H9 (cell line): Measurements from ENCODE around the gene EML1. TPM values are rescaled to one million over a fixed set of nuclear protein-coding genes. Genes with fewer than 3 reads are reported as not detected.

ENCODE experiments used
- DNase-seq: peaks from one replicate; pipeline ENCODE4 v3.0.0-alpha.2; 2017
- H2AFZ ChIP-seq: one replicate; pipeline ENCODE4 v1.6.1; 2013; ENCODE audit warnings: mild to moderate bottlenecking, low read length, control low read depth, moderate library complexity
- H2AK5ac ChIP-seq: 2 replicates; pipeline ENCODE4 v1.6.1; 2013; ENCODE audit warnings: low read length, control low read depth, mixed read lengths; ENCODE audit not compliant: insufficient read length
- H2BK120ac ChIP-seq: one replicate; pipeline ENCODE4 v1.6.1; 2013; ENCODE audit warnings: low read depth, mild to moderate bottlenecking, low read length, control low read depth, inconsistent platforms; ENCODE audit not compliant: poor library complexity, severe bottlenecking
- H2BK12ac ChIP-seq: 2 replicates; pipeline ENCODE4 v1.6.1; 2013; ENCODE audit warnings: low read length, control low read depth, mixed read lengths, low read depth; ENCODE audit not compliant: insufficient read length
- H2BK15ac ChIP-seq: 2 replicates; pipeline ENCODE4 v1.6.1; 2013; ENCODE audit warnings: low read depth, low read length, control low read depth
- H2BK20ac ChIP-seq: one replicate; pipeline ENCODE4 v1.6.1; 2013; ENCODE audit warnings: low read depth, mild to moderate bottlenecking, low read length, control low read depth, inconsistent platforms; ENCODE audit not compliant: poor library complexity, severe bottlenecking
- H2BK5ac ChIP-seq: 2 replicates; pipeline ENCODE4 v1.6.1; 2013; ENCODE audit warnings: low read length, control low read depth, mixed read lengths; ENCODE audit not compliant: insufficient read length
- H3K14ac ChIP-seq: 2 replicates; pipeline ENCODE4 v1.6.1; 2013; ENCODE audit warnings: low read length, control low read depth; ENCODE audit not compliant: insufficient read depth
- H3K18ac ChIP-seq: 2 replicates; pipeline ENCODE4 v1.6.1; 2013; ENCODE audit warnings: low read depth, mild to moderate bottlenecking, mixed read lengths, low read length, control low read depth; ENCODE audit not compliant: insufficient read length
- H3K23ac ChIP-seq: 2 replicates; pipeline ENCODE4 v1.6.1; 2013; ENCODE audit warnings: low read length, control low read depth, mixed read lengths, low read depth; ENCODE audit not compliant: insufficient read length
- H3K23me2 ChIP-seq: 2 replicates; pipeline ENCODE4 v1.6.1; 2013; ENCODE audit warnings: low read depth, mild to moderate bottlenecking, mixed read lengths, low read length, control low read depth; ENCODE audit not compliant: insufficient read length, poor library complexity, severe bottlenecking
- H3K27ac ChIP-seq: 2 replicates; pipeline ENCODE4 v1.5.1; 2013; ENCODE audit warnings: low read length, control low read depth, mixed read lengths, low read depth; ENCODE audit not compliant: insufficient read length
- H3K27me3 ChIP-seq: 2 replicates; pipeline ENCODE4 v1.6.1; 2013; ENCODE audit warnings: low read length, control low read depth, inconsistent platforms; ENCODE audit not compliant: insufficient read depth
- H3K4ac ChIP-seq: 2 replicates; pipeline ENCODE4 v1.6.1; 2013; ENCODE audit warnings: low read depth, mild to moderate bottlenecking, control low read depth, inconsistent platforms, low read length, moderate library complexity
- H3K4me1 ChIP-seq: 2 replicates; pipeline ENCODE4 v1.6.1; 2013; ENCODE audit warnings: low read length, control low read depth, inconsistent platforms; ENCODE audit not compliant: insufficient read depth
- H3K4me2 ChIP-seq: 2 replicates; pipeline ENCODE4 v1.6.1; 2013; ENCODE audit warnings: low read length, control low read depth, mixed read lengths; ENCODE audit not compliant: insufficient read length, insufficient read depth
- H3K56ac ChIP-seq: 2 replicates; pipeline ENCODE4 v1.6.1; 2013; ENCODE audit warnings: low read depth, mild to moderate bottlenecking, mixed read lengths, low read length, control low read depth; ENCODE audit not compliant: insufficient read length
- H3K79me1 ChIP-seq: 2 replicates; pipeline ENCODE4 v1.6.1; 2013; ENCODE audit warnings: low read depth, mild to moderate bottlenecking, moderate library complexity, low read length, control low read depth, inconsistent platforms; ENCODE audit not compliant: insufficient read depth, poor library complexity, severe bottlenecking
- H3K79me2 ChIP-seq: 2 replicates; pipeline ENCODE4 v1.6.1; 2013; ENCODE audit warnings: low read length, control low read depth, inconsistent platforms; ENCODE audit not compliant: insufficient read depth
- H3K9ac ChIP-seq: 2 replicates; pipeline ENCODE4 v1.6.1; 2013; ENCODE audit warnings: low read length, control low read depth, mixed read lengths; ENCODE audit not compliant: insufficient read length; ENCODE audit errors: extremely low read depth
- H3K9me3 ChIP-seq: one replicate; pipeline ENCODE4 v1.6.1; 2013; ENCODE audit warnings: low read depth, low read length, inconsistent platforms; ENCODE audit not compliant: control insufficient read depth
- H3T11ph ChIP-seq: one replicate; pipeline ENCODE4 v1.6.1; 2013; ENCODE audit warnings: mild to moderate bottlenecking, low read length, control low read depth, inconsistent platforms
- H4K20me1 ChIP-seq: one replicate; pipeline ENCODE4 v1.6.1; 2013; ENCODE audit not compliant: control insufficient read depth, insufficient read length, insufficient read depth
- H4K5ac ChIP-seq: 2 replicates; pipeline ENCODE4 v1.6.1; 2013; ENCODE audit warnings: low read depth, mild to moderate bottlenecking, mixed read lengths, low read length, control low read depth; ENCODE audit not compliant: insufficient read length
- H4K8ac ChIP-seq: replicated peaks from 2 replicates; pipeline ENCODE4 v1.6.1; 2013; ENCODE audit warnings: low read length, control low read depth, mixed read lengths, low read depth; ENCODE audit not compliant: insufficient read length
- H4K91ac ChIP-seq: 2 replicates; pipeline ENCODE4 v1.6.1; 2013; ENCODE audit warnings: low read depth, mild to moderate bottlenecking, moderate library complexity, mixed read lengths, low read length, control low read depth; ENCODE audit not compliant: insufficient read length
- H3K27ac Mint-ChIP-seq, 3 experiments: 2 replicates in 2 of 3; 3 replicates in 1 of 3; pipeline ENCODE4 v1.8.0; 2020 to 2021; ENCODE audit warnings: mixed read lengths in 3 of 3, mild to moderate bottlenecking in 1 of 3, moderate library complexity in 1 of 3
- H3K27me3 Mint-ChIP-seq: 2 replicates; pipeline ENCODE4 v1.8.0; 2021; ENCODE audit warnings: low read depth, mild to moderate bottlenecking, moderate library complexity, mixed read lengths
- H3K36me3 Mint-ChIP-seq, 3 experiments: 2 replicates in 2 of 3; 3 replicates in 1 of 3; pipeline ENCODE4 v1.8.0; 2020 to 2021; ENCODE audit warnings: low read depth in 3 of 3, mixed read lengths in 3 of 3; ENCODE audit not compliant: insufficient read depth in 1 of 3
- H3K4me1 Mint-ChIP-seq, 2 experiments: 2 replicates each; pipeline ENCODE4 v1.8.0; 2020; ENCODE audit warnings: mixed read lengths in 2 of 2
- H3K4me3 Mint-ChIP-seq, 2 experiments: 2 replicates in 1 of 2; 3 replicates in 1 of 2; pipeline ENCODE4 v1.8.0; 2020 to 2021; ENCODE audit warnings: mild to moderate bottlenecking in 2 of 2, mixed read lengths in 2 of 2, moderate library complexity in 1 of 2
- H3K9me3 Mint-ChIP-seq, 2 experiments: 2 replicates in 1 of 2; 3 replicates in 1 of 2; pipeline ENCODE4 v1.8.0; 2020; ENCODE audit warnings: mild to moderate bottlenecking in 2 of 2, mixed read lengths in 2 of 2, moderate library complexity in 1 of 2
- CTCF ChIP-seq: fragments of 200-600 bp; sonication (generic); conservative IDR thresholded peaks from 3 replicates; pipeline ENCODE4 v1.8.0; 2021; ENCODE audit warnings: antibody characterized with exemption, mild to moderate bottlenecking
- WGBS: extraction: QIAGEN DNeasy Blood & Tissue Kit; methylation state at CpG from one replicate; pipeline ENCODE4 v1.1.7; 2013; ENCODE audit warnings: missing lambda C conversion rate, low lambda C conversion rate, mixed read lengths; ENCODE audit not compliant: insufficient read length; ENCODE audit errors: extremely low coverage; 5-methylcytosine and 5-hydroxymethylcytosine counted together
- total RNA-seq: library from RNA; stranded (reverse); gene quantifications from 2 replicates; pipeline ENCODE4 v1.2.1, GENCODE V29; 2021

Gene EML1
- total RNA-seq, 1 experiment from 2014 or later, result 16.7 TPM

DNA sequence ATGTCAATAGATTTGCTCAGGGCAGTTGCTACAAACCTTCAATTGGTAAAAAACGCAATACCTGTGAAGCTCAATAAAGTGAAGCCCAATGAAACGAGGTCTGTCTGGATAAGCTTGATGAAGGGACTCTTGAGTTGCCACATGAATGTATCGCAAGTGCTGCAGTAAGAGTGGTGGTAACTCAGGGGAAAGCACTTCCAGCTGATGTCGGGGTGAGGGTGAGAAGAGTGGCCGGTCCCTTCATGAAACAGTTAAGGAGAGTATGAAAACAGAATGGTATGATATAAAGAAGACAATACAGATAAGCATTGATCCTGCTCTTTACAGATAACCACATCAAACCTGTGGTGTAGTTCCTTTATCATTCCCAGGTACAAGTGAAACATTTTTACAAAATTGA, 188.6 kb downstream of the EML1 start:
- H3K4me2 ChIP-seq, result no peak overlapping the region
- H4K8ac ChIP-seq, result no peak overlapping the region
- H2AFZ ChIP-seq, result no peak overlapping the region
- H3K9ac ChIP-seq, result no peak overlapping the region
- no peak overlapping the region for H3K14ac ChIP-seq
- no peak overlapping the region for H2BK15ac ChIP-seq
- H3K79me2 ChIP-seq, result no peaks in the 10 kb centered on the region
- Mint-ChIP-seq H3K4me3 (no peak overlapping the region), H3K36me3 (peaks cover 7 to 12% (median 11%) of the 10 kb centered on the region in 3 experiments), H3K4me1 (peaks cover 0 to 8% of the 10 kb centered on the region in 2 experiments; a peak in 2 of 4 replicates), H3K27me3 (no peaks in the 10 kb centered on the region), H3K9me3 (peaks cover 9 to 11% of the 10 kb centered on the region in 2 experiments), H3K27ac (no peak overlapping the region)
- no peaks in the 10 kb centered on the region for H4K20me1 ChIP-seq
- no peak overlapping the region for H3K56ac ChIP-seq
- H3K27ac ChIP-seq, result no peak overlapping the region
- H3K23me2 ChIP-seq, result no peaks in the 10 kb centered on the region
- no CpG with 5 or more reads among the region's 5 CpGs for WGBS
- H2BK12ac ChIP-seq, result no peak overlapping the region
- no peak overlapping the region for H3K23ac ChIP-seq
- no peak overlapping the region for H2BK120ac ChIP-seq
- no peak overlapping the region for H2BK20ac ChIP-seq
- no peak overlapping the region for H2BK5ac ChIP-seq
- no peak overlapping the region for H3K18ac ChIP-seq
- no peak for TF ChIP-seq CTCF
- H4K5ac ChIP-seq, result no peak overlapping the region
- H3K4me1 ChIP-seq, result no peaks in the 10 kb centered on the region
- DNase-seq, result no peak
- H3T11ph ChIP-seq, result no peak overlapping the region
- H3K9me3 ChIP-seq, result peaks cover 5% of the 10 kb centered on the region
- H3K79me1 ChIP-seq, result no peaks in the 10 kb centered on the region
- no peak overlapping the region for H3K4ac ChIP-seq
- no peaks in the 10 kb centered on the region for H3K27me3 ChIP-seq
- H2AK5ac ChIP-seq, result no peak overlapping the region
- H4K91ac ChIP-seq, result no peak overlapping the region
